Upper lobe of left lung (tissue), 6 donors: ENCODE results near the gene CEP152. TPM values are rescaled to one million over a fixed set of nuclear protein-coding genes. Genes with fewer than 3 reads are reported as not detected.
"Not testable (repeated sequence)": the region's sequence is repeated elsewhere in the genome, so short reads cannot be mapped to it uniquely, and the experiment has no call there.

Source experiments
- ATAC-seq, 2 donors: fragments of 200-7000 bp; cut with Tn5 transposase; one replicate each; pipeline ENCODE4 v1.9.1; 2022; ENCODE audit warnings: mild to moderate bottlenecking in 2 of 2, moderate library complexity in 2 of 2; ENCODE audit not compliant: low FRiP score in 2 of 2
- DNase-seq, 2 donors: peaks; one replicate each; pipeline ENCODE4 v3.0.0-alpha.2; 2019 to 2020
- H3K27ac ChIP-seq, 4 donors: fragments of 200-600 bp; sonication (generic); one replicate each; pipeline ENCODE4 v1.5.1; 2016 to 2019
- H3K27me3 ChIP-seq, 4 donors: fragments of 200-600 bp; sonication (generic); one replicate each; pipeline ENCODE4 v1.5.1; 2017 to 2019
- H3K36me3 ChIP-seq, 4 donors: fragments of 200-600 bp; sonication (generic); one replicate each; pipeline ENCODE4 v1.5.1; 2016 to 2019
- H3K4me1 ChIP-seq, 4 donors: fragments of 200-600 bp; sonication (generic); one replicate each; pipeline ENCODE4 v1.5.1; 2018 to 2019
- H3K4me3 ChIP-seq, 4 donors: fragments of 200-600 bp; sonication (generic); one replicate each; pipeline ENCODE4 v1.5.1; 2017 to 2019; ENCODE audit warnings: mild to moderate bottlenecking in 2 of 4, moderate library complexity in 1 of 4
- H3K9me3 ChIP-seq, 4 donors: fragments of 200-600 bp; sonication (generic); one replicate each; pipeline ENCODE4 v1.5.1; 2018 to 2019
- EP300 ChIP-seq, 4 donors: sonication (generic); formaldehyde crosslinking; IDR thresholded peaks; one replicate each; pipeline ENCODE4 v1.5.1; 2017; ENCODE audit warnings: antibody characterized with exemption in 4 of 4, control low read depth in 2 of 4
- POLR2A ChIP-seq, 4 donors: fragments of 450-650 bp; IDR thresholded peaks; one replicate each; pipeline ENCODE4 v1.5.1; 2016 to 2017; ENCODE audit warnings: antibody characterized with exemption in 4 of 4, mild to moderate bottlenecking in 2 of 4
- POLR2AphosphoS5 ChIP-seq, 2 donors: sonication (generic); formaldehyde crosslinking; IDR thresholded peaks; one replicate each; pipeline ENCODE4 v1.5.1; 2017; ENCODE audit warnings: antibody characterized with exemption in 2 of 2
- WGBS, 2 donors: methylation state at CpG; one replicate each; pipeline ENCODE4 v1.1.5; 2017 to 2018; 5-methylcytosine and 5-hydroxymethylcytosine counted together
- total RNA-seq, 6 donors: library from RNA; depleted of rRNA in 4 of 6; stranded (reverse); fragments of >200 nt in 4 of 6; gene quantifications; one replicate each; pipeline versions ENCODE4 v1.1.0 to v1.2.1, GENCODE V29; 2016 to 2021
- TF ChIP-seq, protein P1 (sequence below), 6 experiments: fragments of 450-650 bp in 4 of 6; fragments of 200-600 bp in 2 of 6; sonication (generic) in 2 of 6; IDR thresholded peaks; one replicate each; pipeline ENCODE4 v1.5.1; 2016 to 2019; ENCODE audit warnings: antibody characterized with exemption in 6 of 6
- donor health status: DM: no; HTN: no; CAD: no; lungs with moderate emphysema.
- donor health status: DM: no; HTN: yes; CAD: no; lungs with severe emphysema.

The CEP152 gene
- total RNA-seq, 6 donors from 2014 or later: 2.3 to 58.9 (median 8.4) TPM

DNA sequence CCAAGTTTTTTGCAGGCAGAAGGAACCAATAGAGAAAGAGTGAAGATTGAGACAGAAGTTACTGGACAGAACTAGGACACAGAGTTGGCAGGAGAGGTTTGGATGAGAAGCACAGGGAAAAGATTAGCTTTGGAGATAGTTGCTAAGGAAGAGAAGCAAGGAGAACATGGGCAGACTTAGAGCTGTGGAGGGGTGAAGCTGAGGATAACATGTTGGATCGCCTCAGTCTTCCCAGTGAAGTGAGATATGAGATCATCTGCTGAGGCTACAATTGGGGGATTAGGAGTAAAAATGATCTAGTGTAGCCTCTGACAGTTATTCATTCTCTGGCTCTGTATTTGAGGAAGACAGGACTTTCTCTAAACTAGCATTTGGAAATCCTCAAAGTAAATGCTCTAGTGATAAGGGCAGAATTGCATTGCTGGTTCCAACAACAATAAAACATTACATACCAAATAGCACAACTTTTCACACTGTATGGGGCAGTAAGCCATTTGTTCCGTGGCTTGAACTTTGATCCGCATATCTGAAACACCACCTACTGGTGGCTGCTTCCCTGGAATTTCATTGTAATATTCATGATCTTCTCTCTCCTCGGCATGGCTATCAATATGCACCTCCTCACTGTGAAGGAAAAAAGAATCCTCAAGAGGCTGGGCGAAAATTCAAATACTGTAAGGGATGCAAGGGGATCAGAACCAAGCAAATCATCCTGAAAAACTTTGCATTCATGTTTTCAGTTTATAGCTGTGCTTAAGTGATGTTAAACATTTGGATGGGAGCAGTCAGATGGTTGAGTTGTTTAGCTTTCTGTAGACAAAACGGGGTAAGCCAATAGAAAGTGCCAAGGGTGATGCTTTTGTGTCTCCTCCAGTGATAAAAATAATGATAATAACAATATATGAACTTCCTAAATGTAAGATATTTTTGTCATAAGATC, 44.9 kb upstream of the CEP152 start:
- no peak overlapping the region for H3K27ac ChIP-seq
- WGBS, 2 donors: 23 to 42% methylated on average over 6 of the region's 6 CpGs
- ATAC-seq: peak; percentile 65 to 92

DNA sequence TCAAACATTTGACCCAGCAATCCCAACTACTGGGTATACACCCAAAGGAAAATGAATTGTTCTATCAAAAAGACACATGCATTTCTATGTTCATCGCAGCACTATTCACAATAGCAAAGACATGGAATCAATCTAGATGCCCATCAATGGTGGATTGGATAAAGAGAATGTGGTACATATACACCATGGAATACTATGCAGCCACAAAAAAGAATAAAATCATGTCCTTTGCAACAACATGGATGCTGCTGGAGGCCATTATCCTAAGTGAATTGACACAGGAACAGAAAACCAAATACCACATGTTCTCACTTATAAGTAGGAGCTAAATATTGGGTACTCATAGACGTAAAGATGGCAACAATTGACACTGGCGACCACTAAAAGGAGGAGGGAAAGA, 43.6 kb upstream of the CEP152 start:
- not testable (repeated sequence) for H3K4me3 ChIP-seq, H3K36me3 ChIP-seq, H3K27me3 ChIP-seq, H3K27ac ChIP-seq, H3K9me3 ChIP-seq, H3K4me1 ChIP-seq, DNase-seq, ATAC-seq
- WGBS, 2 donors: 95 to 98% methylated on average over 3 of the region's 3 CpGs

More for the DNA sequence above, 44.9 kb upstream of the CEP152 start:
- Histone ChIP-seq H3K27me3 (no peaks in the 10 kb centered on the region), H3K4me3 (no peak overlapping the region), H3K36me3 (no peaks in the 10 kb centered on the region), H3K9me3 (no peaks in the 10 kb centered on the region), H3K4me1 (peaks cover 0 to 6% (median 0%) of the 10 kb centered on the region in 4 donors)
- no peak for DNase-seq
- TF ChIP-seq, protein P1, sequence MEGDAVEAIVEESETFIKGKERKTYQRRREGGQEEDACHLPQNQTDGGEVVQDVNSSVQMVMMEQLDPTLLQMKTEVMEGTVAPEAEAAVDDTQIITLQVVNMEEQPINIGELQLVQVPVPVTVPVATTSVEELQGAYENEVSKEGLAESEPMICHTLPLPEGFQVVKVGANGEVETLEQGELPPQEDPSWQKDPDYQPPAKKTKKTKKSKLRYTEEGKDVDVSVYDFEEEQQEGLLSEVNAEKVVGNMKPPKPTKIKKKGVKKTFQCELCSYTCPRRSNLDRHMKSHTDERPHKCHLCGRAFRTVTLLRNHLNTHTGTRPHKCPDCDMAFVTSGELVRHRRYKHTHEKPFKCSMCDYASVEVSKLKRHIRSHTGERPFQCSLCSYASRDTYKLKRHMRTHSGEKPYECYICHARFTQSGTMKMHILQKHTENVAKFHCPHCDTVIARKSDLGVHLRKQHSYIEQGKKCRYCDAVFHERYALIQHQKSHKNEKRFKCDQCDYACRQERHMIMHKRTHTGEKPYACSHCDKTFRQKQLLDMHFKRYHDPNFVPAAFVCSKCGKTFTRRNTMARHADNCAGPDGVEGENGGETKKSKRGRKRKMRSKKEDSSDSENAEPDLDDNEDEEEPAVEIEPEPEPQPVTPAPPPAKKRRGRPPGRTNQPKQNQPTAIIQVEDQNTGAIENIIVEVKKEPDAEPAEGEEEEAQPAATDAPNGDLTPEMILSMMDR (IDR thresholded peaks at IDR 0.05): peak in 5 of 6 experiments; percentile 15 to 53 (median 41)
- TF ChIP-seq POLR2A (IDR thresholded peaks at IDR 0.05): no peak

DNA sequence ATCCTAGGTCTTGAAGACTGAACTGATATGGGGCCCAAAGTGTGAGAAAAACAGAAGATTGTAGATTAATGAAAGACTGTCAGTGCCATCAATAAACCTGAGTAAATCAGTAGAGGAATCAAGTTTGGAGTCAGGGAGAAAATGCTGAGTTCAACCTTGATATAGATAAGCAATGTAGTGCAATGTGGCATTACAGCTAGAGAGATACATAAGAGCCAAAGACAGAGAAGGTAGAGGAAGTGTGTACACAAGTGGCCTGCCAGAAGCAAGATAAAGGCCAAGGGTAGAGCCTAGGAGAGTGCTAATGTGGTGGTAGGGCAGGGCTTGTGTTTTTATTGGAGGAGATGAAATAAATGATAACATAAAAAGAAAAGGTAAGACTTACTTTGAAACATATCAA, 41.1 kb upstream of the CEP152 start:
- H3K4me3 ChIP-seq: no peak overlapping the region
- peaks cover 0 to 6% (median 0%) of the 10 kb centered on the region in 4 donors for H3K4me1 ChIP-seq
- H3K27me3 ChIP-seq: no peaks in the 10 kb centered on the region
- no peak for TF ChIP-seq EP300 (IDR thresholded peaks at IDR 0.05)
- TF ChIP-seq POLR2A (IDR thresholded peaks at IDR 0.05): no peak
- TF ChIP-seq, protein P1 (IDR thresholded peaks at IDR 0.05): no peak
- no peak for TF ChIP-seq POLR2AphosphoS5 (IDR thresholded peaks at IDR 0.05)
- DNase-seq: no peak
- H3K9me3 ChIP-seq: no peaks in the 10 kb centered on the region
- H3K36me3 ChIP-seq: no peaks in the 10 kb centered on the region
- ATAC-seq: no peak
- no peak overlapping the region for H3K27ac ChIP-seq

DNA sequence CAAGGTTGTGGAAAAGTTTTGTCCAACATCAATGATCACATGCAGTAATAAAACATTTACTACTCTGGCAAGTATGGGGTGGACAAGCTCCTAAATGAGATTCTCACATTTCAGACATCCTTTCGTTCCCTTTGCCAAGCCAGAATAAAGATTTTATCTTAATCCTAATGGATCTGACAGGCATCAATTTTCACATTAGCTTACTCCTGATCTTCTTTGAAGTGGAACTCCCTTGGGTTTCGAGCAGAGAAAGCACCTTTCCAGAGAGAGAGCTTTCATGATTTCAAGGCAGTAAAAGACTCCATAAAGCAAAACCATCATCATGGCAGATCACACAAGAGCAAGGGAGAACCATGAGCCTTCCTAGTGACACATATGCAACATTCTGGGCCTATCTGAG, 39.8 kb upstream of the CEP152 start:
- H3K4me3 ChIP-seq: no peak overlapping the region
- no peaks in the 10 kb centered on the region for H3K9me3 ChIP-seq
- no peaks in the 10 kb centered on the region for H3K27me3 ChIP-seq
- no peaks in the 10 kb centered on the region for H3K36me3 ChIP-seq
- H3K27ac ChIP-seq: no peak overlapping the region
- TF ChIP-seq POLR2AphosphoS5 (IDR thresholded peaks at IDR 0.05) (no peak), EP300 (IDR thresholded peaks at IDR 0.05) (no peak), POLR2A (IDR thresholded peaks at IDR 0.05) (no peak)
- TF ChIP-seq, protein P1 (IDR thresholded peaks at IDR 0.05): no peak
- peaks cover 0 to 2% (median 0%) of the 10 kb centered on the region in 4 donors for H3K4me1 ChIP-seq
- ATAC-seq (no peak), DNase-seq (no peak)
- WGBS, 2 donors: 81 to 89% methylated on average over 2 of the region's 2 CpGs

DNA sequence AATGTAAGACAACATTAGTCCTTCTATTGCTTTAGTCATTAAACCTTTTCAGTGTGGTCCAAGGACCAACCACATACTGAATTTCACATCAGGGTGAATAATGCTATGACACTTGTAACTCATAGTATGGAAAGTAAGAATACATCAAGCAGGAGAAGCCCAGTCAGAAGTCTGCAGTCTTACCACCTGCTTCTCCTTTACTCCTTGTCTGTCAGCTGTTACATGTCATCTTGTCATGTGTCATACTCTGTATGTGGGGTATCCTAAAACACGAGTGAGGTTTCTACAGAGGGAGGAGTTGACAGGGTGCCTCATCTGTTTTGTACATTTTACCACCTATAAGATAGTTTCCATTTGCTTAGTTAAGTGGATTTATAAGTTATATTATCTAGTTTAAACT, 34.3 kb upstream of the CEP152 start:
- Histone ChIP-seq H3K4me3 (no peak overlapping the region), H3K4me1 (no peaks in the 10 kb centered on the region), H3K36me3 (no peaks in the 10 kb centered on the region), H3K9me3 (no peaks in the 10 kb centered on the region), H3K27ac (no peak overlapping the region), H3K27me3 (no peaks in the 10 kb centered on the region)
- DNase-seq (no peak), ATAC-seq (no peak)
- TF ChIP-seq POLR2A (IDR thresholded peaks at IDR 0.05) (no peak), EP300 (IDR thresholded peaks at IDR 0.05) (no peak), POLR2AphosphoS5 (IDR thresholded peaks at IDR 0.05) (no peak)
- TF ChIP-seq, protein P1 (IDR thresholded peaks at IDR 0.05): no peak
- 70 to 78% methylated on average over 1 of the region's 1 CpG for WGBS, 2 donors
